ENCODE data around the gene PJA1.

GRCh38 chrX:69152417-69152841 is 12.8 kb downstream of the PJA1 start:
- no peak for TF ChIP-seq CTCF (conservative IDR thresholded peaks at IDR 0.05; ENCODE audit: low read length)
- TF ChIP-seq EZH2phosphoT487 (IDR thresholded peaks at IDR 0.05; ENCODE audit: borderline replicate concordance, low read depth, low read length): no peak
